SHP77 treated with DMSO at 0.1 percent for 48 hours (cell line): ENCODE results near the gene HCST.
"Not testable (repeated sequence)": the region's sequence is repeated elsewhere in the genome, so short reads cannot be mapped to it uniquely, and the experiment has no call there.

Experiments
- DNase-seq: peaks from one replicate; lab custom pipeline; 2025; lab: John Stamatoyannopoulos, UW

The HCST gene

GRCh38 chr19:35901854-35902661, at the start of gene HCST:
Gene HCST, plus strand, starts transcription at chr19:35902529. Its CDS starts 65 bp downstream, at chr19:35902594.
- DNase-seq, result no peak

GRCh38 chr19:35853038-35853756, 49.1 kb upstream of the HCST start:
- no peak for DNase-seq

- DNase-seq, result no peak
Measured at GRCh38 chr19:35856546-35857149, 45.7 kb upstream of the HCST start, which contains the start of gene KIRREL2. Gene KIRREL2, plus strand, starts transcription at chr19:35856911. Its CDS starts 209 bp downstream, at chr19:35857120.

GRCh38 chr19:35858311-35858710, 44.0 kb upstream of the HCST start:
- no peak for DNase-seq

- no peak for DNase-seq
Measured at GRCh38 chr19:35859414-35859813, 42.9 kb upstream of the HCST start.

- no peak for DNase-seq
Measured at GRCh38 chr19:35860436-35860817, 41.9 kb upstream of the HCST start.

- no peak for DNase-seq
Measured at GRCh38 chr19:35860818-35861639, 41.3 kb upstream of the HCST start.

- DNase-seq, result no peak
Measured at GRCh38 chr19:35861640-35862160, 40.6 kb upstream of the HCST start.

GRCh38 chr19:35862528-35862927, 39.8 kb upstream of the HCST start:
- no peak for DNase-seq

GRCh38 chr19:35863018-35863417, 39.3 kb upstream of the HCST start:
- no peak for DNase-seq

GRCh38 chr19:35868172-35868822, 34.0 kb upstream of the HCST start, which contains the start of gene APLP1:
Gene APLP1, plus strand, starts transcription at chr19:35868574. Its CDS starts 63 bp downstream, at chr19:35868637.
- DNase-seq, result no peak

GRCh38 chr19:35868823-35869326, 33.5 kb upstream of the HCST start:
- DNase-seq, result no peak

GRCh38 chr19:35869327-35870123, 32.8 kb upstream of the HCST start:
- peak; percentile 93 for DNase-seq

- not testable (repeated sequence) for DNase-seq
Measured at GRCh38 chr19:35870124-35870736, 32.1 kb upstream of the HCST start.

GRCh38 chr19:35870798-35871197, 31.5 kb upstream of the HCST start:
- no peak for DNase-seq

- no peak for DNase-seq
Measured at GRCh38 chr19:35871611-35872010, 30.7 kb upstream of the HCST start.

GRCh38 chr19:35872180-35872579, 30.1 kb upstream of the HCST start:
- no peak for DNase-seq

- DNase-seq, result no peak
Measured at GRCh38 chr19:35874392-35874930, 27.9 kb upstream of the HCST start.

- DNase-seq, result no peak
Measured at GRCh38 chr19:35879068-35879467, 23.3 kb upstream of the HCST start.
